NAMALWA (cell line): ENCODE data around the gene SMCO4.

Source experiments
- DNase-seq: peaks from one replicate; pipeline ENCODE4 v3.0.0-alpha.2; 2015; ENCODE audit warnings: low spot score

Gene SMCO4

DNA sequence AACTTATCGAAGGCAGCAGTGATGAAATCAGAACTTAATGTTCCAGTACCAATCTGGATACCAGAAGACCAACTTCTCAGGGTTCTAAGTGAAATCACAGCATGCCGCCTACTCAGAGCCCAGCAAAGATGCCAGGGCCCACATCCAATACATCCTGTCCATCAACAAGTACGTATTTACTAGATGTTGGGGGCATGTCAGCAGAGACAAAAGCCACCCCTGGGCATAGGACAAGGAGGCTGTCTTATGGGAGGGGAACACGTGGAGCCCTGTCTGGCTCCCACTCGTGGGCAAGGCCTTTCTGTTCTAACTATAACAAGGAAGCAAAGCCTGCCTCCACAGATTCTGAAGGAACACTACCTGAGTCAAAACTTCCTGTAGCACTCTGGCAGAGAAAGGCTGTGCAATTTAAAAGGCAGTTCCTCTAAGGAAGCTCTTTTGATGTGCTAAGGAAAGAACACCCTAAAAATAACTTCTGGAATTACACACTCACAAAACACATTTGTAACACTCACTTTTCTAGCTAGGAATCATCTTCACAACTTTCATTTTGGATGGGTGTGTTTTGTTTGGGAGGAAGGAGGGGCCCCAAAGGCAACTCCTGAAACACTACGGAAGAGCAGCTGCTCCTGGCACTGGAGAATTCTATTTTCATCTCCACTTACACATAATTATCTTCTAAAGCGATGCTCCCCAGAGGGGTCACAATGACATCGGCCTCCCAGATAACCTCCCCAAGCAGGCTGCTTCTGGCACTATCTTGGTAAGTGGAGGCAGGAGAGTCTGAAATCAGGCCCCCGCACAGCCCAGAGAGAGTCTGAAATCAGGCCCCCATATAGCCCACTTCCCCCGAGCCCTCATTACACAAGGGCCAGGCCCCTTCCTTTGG lies 14.2 kb downstream of the SMCO4 start:
- no peak for DNase-seq

DNA sequence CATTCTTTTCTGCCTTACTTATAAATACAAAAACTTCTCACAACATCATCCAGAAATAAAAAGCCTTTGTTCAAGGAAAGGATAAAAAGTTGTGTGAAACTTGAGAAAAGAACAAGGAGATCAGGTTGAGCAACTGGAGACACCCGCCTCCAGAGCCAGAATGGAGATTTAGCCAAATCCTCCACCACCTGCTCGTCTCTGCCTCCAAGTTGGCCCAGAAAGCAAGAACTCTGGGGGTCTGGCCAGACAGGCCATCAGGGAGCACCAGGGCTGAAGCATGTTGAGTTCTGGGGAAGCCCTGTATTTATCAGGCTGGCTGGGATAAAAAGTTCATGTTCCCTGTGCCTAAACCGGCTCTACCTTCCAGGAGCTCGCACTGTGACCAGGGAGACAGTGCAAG lies 14.9 kb downstream of the SMCO4 start:
- DNase-seq: no peak

DNA sequence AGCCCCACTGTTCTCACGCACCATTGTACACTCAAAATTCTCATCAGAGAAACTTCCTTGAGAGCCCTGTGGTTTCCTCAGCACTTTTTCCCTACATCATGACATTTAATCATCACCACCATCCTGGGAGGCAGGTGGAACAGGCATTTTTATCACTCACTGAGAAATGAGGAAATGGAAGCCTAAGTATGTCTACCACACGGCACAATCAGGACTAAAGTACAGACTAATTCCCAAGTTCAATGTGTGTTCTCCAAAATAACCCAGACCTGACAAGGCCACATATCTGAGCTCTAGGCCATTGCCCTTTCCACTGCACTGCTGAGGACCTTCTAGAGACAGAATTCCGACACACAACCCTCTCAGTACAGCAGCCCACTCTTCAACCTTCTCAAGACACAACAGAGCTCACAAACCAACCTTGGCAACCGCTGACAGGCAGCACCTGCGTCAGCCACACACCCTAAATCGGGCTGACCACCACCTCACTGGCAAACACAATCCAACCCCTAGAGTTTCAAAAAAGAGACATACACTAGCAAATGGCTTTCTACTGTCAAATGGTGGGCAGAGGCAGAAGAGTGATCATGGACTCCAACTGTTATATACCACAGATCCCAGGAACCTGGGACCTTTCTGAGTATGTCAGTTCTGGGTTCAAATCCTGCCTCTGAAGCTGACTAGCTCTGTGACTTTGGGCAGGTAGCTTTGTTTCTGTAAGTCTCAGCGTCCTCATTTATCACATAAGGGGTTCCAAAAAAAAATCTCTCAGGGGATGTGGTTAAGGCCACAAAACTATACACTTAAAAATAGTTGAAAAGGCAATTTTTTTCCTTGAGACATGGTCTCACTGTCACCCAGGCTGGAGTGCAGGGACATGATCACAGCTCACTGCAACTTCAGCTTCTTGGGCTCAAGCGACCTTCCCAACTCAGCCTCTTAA lies 16.3 kb downstream of the SMCO4 start:
- no peak for DNase-seq

DNA sequence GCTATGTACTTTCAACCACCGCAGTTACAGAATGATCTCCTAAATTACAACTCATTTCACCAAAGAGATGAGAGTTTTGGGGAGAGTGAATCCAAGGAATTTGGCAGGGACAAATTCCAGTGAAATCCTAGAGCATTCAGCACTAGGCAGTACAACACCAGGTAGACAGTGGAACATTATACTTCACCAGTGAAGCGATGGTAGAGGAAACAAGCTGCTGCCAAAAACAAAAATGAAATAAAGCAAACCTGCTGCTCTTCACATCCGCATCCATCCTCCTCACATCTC lies 16.9 kb downstream of the SMCO4 start:
- no peak for DNase-seq

DNA sequence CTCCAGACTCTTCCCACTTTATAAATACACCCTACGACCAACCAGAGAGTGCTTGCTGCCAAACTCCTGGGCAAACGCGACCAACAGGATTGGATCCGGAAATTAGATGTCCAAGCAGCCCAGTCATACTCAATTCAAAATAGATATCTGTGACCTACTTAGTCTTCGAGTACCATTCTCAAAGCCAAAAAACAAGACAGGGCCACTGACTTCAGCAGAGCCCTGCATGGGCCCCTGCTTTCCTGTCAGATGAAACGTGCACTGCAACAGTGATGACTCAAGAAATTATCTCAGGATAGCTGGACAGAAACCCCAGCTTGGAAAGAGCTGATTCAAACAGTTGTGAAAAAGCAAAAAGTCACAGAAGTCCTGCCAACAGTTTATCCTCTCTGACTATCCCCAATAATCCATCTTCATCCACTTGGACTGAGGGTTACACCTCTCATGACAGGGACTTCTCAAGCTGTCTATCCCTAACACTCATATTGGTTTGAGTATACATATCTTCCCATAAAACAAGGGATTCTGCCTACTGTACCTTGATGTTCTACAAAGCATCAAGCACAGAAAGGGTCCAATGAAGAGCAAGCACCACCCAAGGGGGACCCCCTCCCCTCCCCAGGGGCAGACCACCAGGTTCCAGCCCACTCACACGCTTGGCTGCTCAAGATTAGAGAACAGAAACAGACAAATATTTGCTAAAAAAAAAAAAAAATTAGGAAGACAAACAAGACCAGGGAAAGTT lies 17.4 kb downstream of the SMCO4 start:
- DNase-seq: no peak

DNA sequence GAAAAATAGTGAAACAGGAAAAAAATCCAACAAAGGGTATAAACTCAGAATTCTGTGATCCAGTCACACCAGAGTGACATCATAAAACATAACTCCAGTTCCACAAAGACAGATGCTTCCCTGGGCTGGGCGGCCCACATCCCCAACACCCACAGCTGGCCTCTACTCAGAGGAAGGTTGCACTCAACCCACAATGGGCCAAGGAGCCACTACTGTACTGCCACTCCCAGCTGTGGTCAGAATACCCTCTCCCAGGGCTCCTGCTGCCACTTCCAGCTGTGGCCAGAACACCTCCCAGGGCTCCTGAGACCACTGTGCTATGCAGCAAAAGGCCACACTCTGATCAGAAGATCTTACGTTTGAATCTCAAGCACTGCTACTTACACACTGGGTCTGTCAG lies 18.3 kb downstream of the SMCO4 start:
- no peak for DNase-seq

DNA sequence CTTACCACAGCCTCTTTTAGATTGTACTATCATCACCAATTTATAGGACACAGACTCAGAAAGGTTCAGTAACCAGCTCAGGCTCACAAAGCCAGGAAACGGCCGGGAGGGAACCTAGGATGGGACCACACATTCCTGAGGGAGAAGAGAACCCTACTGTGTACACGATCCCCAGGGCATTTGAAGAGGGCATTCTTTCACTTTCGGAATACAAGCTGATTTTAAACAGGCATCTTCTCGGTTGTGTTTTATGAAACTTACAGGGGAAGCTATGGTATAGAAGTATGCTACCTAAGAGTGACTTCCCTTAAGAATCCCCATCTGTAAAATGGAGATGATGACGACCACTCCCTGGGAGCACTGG lies 19.0 kb downstream of the SMCO4 start:
- DNase-seq: no peak

DNA sequence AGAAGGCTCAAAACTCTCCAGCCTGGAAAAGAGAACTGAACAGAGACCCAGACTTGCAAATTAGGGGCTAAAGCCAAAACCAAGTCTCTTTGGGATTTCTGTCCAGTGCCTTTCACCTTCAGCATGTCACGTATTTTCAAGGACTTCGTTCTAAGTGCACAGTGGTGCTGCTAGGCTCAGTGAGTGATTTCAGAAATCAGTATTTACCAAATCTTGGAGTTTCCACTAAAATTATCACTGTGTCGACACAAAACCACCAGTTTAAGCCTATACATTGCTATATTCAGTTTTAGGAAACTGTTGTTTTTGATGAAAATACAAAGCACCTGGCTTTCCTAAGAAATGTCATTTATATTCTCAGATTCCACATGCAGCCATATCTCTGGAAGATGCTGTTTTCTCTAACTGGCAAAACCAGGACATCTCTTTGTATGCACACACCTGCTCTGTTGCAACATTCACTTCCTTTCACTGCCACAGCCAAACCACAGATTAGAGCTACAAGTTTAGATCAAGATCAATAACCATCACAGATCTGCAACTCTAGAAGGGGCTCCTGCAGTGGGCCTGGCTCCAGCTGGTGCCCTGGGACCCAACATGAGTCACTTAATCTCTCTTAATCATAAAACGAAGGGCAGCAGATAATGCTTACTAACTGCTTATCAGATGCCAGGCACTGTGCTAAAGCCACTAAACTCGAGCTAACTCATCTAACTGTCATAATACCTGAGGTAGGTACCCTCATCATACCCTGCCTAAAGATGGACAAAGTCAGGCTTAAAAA lies 22.3 kb downstream of the SMCO4 start:
- DNase-seq: no peak

DNA sequence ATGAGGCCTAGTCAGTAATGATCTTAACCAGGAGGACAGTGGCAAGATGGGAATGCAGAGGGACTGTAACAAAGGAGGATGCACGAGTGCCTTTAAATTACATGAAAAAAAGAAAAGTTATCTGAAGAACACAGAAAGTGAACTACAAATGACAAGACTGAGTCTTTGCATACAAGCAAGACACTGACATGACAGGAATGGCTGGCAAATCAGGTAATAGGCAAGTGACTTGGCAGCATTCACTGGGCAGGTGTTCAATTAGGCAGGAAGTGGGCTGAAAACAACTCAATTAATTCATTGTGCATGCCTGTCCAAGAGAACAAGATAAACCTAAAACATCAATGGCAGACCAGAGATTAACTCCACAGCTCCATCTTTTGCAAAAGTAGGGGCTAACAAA lies 24.0 kb downstream of the SMCO4 start:
- no peak for DNase-seq

DNA sequence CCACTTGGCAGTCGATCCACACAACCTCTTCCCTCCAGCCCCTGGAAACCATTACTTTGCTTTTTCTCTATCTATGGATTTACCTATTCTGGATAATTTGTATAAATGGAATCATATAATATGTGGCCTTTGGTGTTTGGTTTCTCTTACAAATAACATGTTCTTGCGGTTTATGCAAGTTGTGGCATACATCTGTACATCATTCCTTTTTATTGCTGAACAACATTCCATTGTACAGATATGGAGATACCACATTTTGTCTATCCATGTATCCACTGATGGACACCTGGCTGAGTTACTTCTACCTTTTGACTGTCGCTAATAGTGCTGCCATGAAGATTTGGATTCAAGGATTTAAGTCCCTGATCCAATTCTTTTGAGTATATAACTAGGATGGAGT lies 25.1 kb downstream of the SMCO4 start:
- no peak for DNase-seq

DNA sequence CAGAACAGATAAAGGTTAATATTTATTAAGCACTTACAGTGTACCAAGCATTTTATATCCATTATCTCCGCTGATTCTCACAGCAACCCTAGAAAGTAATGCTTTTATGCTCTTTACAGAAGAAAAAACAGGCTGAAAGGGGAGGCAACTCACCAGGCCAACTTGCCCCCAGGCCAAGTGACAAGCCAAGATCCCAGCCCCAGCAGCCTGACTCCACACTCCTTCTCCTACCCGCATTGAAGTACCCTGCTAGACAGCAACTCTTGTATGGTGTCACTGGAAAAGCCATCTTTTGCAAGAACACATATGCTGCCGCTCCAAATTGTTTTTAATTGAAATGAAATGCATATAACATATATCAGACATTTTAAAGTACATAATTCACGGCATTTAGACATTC lies 25.6 kb downstream of the SMCO4 start:
- DNase-seq: no peak

DNA sequence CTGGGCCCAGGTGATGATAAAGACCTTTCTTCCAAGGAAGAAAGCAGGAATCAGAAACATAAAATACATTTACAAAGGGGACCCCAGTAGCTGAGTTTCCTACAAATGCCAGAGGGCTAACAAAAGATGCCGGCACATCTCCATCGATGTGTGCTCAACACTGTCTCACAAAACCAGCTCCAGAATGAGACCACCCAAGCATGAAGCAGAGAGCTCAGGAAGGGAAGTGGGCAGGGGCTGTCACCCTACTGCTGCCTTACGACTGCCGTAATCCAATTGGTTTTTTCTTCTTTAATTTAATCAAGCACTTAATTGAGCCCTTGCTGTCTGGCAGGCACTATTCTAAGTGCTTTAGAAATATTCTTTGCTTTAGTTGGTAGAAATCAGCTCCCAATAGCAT lies 26.1 kb downstream of the SMCO4 start:
- DNase-seq: no peak

DNA sequence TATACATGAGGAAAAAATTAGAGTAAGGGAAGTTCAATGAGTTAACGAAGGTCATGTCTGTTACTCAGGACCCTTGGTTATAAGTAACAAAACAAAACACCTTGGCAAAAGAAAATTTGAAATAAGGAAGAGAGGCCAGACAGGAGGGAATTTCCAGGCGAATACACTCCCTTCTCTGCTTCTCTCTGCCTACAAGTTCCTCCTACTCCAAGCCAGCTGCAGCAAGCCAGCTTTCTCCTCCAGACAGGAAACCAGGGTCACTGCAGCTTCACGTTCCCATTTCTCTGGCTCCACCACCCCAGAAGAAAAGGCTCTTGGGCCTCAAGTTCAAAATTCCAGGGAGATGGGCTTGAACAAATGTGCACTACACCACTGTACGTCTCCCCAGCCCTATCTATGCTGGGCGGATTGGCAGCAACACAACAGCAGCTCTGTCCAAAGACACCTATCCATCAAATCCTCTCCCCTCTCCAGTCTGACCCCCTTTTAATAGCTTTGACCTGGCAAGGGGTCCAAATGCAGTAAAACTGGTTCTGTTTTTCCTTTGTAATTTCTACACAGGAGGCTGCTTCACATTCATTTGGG lies 27.7 kb downstream of the SMCO4 start:
- no peak for DNase-seq

DNA sequence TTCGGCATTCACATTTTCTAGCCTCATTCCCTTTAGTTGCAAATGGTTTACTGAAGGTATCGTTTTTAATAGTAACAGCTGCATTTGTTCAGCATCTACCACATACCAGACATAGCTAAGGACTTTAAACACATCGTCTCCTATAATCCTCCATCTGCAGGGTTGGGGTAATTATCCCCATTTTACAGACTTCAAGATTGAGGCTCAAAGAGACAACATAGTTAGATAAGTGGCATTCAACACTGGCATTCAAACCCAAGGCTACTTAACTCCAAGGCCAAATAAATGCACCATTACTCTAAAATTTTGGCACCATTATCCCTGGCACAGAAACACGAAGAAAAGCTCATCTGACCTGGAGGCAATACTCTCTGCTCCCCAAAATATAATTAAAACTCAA lies 28.5 kb downstream of the SMCO4 start:
- no peak for DNase-seq

DNA sequence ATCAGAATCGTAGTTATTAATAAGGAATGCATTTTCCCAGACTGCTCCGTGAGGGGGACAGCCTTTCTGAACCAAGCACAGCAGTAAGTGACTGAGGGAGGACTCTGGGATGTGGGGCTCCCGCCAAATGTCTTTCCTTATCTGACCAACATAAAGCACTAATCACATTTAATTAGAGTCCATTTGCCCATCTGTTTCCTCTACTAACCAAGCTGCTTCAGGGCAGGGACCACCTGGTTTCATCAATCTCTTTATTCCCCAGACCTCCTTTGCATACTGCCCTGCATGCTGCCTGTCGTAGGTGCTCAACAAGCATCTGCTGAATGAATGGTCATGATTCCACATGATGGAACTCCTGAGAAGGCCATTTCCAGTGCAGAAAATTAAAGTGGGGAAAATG lies 29.4 kb downstream of the SMCO4 start:
- no peak for DNase-seq

DNA sequence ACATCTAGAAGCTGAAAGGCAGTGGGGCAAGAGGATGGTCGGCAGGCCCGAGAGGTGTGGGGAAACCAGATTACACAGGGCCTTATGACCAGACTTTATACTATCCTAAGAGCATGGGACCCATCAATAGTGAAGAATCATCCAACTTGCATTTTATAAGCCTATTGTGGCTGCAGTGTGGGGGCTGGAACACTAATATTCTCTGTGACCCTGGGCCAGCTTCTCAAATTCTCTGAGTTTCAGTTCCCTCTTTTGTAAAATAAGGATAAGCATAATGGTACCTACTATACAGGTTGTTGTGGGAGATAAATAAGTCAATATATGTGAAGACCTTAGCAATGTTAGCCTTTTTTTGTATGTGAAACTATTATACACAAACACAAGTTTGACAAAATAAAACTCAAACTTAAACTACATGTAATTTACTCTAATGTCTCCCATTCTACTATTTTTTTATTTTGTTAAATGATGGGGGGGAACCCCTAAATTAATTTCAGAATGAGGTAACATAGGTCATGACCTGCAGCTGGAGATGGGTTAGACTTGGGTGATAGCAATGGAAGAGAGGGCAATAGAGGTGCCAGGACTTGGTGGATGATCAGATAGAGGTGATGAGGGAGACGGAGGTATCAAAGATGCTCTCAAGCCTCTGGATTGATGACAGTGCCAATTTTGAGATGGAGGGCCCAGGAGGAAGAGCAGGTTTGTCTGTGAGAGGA lies 30.1 kb downstream of the SMCO4 start:
- DNase-seq: no peak

DNA sequence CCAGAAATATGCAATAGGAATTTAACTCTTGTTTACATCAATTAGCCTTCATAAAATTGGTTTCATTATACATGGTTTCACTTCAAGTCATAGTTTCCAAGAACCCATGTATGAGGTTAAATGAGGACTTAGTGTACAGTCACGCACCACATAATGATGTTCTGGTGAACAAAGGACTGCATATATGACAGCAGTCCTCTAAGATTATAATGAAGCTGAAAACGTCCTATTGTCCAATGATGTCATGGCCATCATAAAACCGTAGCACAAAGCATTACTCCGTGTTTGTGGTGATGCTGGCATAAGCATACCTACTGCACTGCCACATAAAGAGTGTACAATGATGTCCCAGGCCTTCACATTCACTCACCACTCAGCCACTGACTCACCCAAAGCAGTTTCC lies 31.1 kb downstream of the SMCO4 start:
- DNase-seq: no peak

DNA sequence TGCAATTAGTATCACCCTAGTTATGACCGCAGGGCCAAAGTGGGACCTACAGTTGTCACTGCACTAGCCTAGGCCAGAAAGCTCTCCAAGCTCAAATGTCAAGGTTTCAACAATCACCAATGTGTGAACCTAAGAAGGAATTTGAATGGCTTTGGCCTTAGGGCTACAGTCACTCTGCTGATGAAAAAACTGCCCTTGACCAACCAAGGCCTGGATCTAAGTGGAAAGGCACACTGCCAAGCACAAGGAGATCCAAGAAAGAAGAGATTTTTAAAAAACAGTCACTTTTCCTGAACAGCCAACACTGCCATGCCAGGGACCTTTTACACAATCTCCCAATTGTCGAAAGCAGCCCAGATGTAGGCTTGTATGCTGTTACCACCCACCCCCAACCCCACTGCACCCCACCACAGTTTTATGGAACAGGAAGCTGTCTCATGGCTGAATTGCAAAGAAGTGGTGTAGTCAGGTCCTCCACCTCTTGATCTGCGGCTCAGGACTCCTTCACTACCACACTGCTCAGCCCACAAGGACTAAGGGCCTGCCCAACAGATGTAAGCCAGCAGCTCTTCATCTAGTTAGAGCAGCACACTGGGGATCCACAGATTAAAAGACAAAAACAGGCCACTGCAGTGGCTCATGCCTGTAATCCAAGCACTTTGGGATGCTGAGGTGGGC lies 32.9 kb downstream of the SMCO4 start:
- no peak for DNase-seq

DNA sequence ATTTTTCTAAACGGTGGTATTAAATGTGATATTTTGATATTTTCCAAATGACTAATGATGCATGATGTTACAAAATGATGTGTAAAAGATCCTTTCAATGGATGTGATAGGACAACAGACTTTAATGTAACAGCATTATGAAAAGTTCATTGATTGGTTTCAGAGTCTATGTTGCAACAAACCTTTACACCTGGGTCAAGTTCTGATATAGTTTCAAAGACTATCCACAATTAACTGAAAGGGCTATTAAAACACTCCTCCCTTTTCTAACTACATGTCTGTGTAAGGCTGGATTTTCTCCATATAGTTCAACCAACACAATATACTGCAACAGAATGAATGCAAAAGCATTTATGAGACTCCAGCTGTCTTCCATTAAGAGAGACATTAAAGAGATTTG lies 35.7 kb downstream of the SMCO4 start:
- no peak for DNase-seq

DNA sequence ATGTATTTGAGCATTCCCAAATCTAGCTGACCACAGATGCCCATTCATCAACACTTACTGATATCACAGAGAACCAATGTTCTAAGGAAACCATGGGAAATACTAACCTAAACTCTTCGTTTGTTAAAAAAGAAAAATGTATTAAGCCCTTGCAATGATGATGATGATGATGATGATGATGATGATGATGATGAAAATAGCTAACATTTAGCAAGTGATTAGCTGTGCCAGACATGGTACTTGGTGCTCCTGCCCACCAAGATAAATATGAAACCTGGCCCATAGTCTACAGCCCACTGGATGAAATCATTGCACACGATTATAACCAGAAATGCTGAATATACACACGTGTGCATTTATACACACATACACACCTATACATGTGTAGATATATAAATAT lies 37.5 kb downstream of the SMCO4 start:
- DNase-seq: no peak
